HG02610 (cell line): ENCODE results near the gene ARCN1.
"Not testable (repeated sequence)": the region's sequence is repeated elsewhere in the genome, so short reads cannot be mapped to it uniquely, and the experiment has no call there.

Experiments used
- ATAC-seq: cut with Tn5 transposase; IDR thresholded peaks from one replicate; pipeline ENCODE4 v1.9.1; 2021; ENCODE audit warnings: mild to moderate bottlenecking, moderate library complexity; ENCODE audit not compliant: unreplicated experiment

The ARCN1 gene

GRCh38 chr11:118604566-118604965, 32.4 kb downstream of the ARCN1 start:
- no peak for ATAC-seq

- no peak for ATAC-seq
Measured at GRCh38 chr11:118605116-118605867, 33.1 kb downstream of the ARCN1 start.

- ATAC-seq = no peak
Measured at GRCh38 chr11:118606157-118606843, 34.1 kb downstream of the ARCN1 start.

GRCh38 chr11:118606844-118607228, 34.6 kb downstream of the ARCN1 start:
- no peak for ATAC-seq

- ATAC-seq = no peak
Measured at GRCh38 chr11:118607401-118608359, 35.5 kb downstream of the ARCN1 start, which contains the start of gene PHLDB1. PHLDB1 (plus strand) TSS chr11:118607615; CDS start chr11:118613837, 6,222 bp downstream.

- no peak for ATAC-seq
Measured at GRCh38 chr11:118608360-118609227, 36.4 kb downstream of the ARCN1 start.

- no peak for ATAC-seq
Measured at GRCh38 chr11:118609380-118610224, 37.4 kb downstream of the ARCN1 start.

- no peak for ATAC-seq
Measured at GRCh38 chr11:118610225-118610772, 38.1 kb downstream of the ARCN1 start.

GRCh38 chr11:118610773-118611432, 38.7 kb downstream of the ARCN1 start:
- no peak for ATAC-seq

GRCh38 chr11:118611433-118611795, 39.2 kb downstream of the ARCN1 start:
- ATAC-seq = not testable (repeated sequence)

GRCh38 chr11:118612378-118612777, 40.2 kb downstream of the ARCN1 start:
- no peak for ATAC-seq

- no peak for ATAC-seq
Measured at GRCh38 chr11:118614511-118614910, 42.3 kb downstream of the ARCN1 start.

GRCh38 chr11:118615282-118615975, 43.2 kb downstream of the ARCN1 start:
- ATAC-seq = no peak

- ATAC-seq = no peak
Measured at GRCh38 chr11:118615976-118616371, 43.8 kb downstream of the ARCN1 start.

- ATAC-seq = no peak
Measured at GRCh38 chr11:118618115-118618990, 46.1 kb downstream of the ARCN1 start.

- ATAC-seq = no peak
Measured at GRCh38 chr11:118618991-118619375, 46.8 kb downstream of the ARCN1 start.
